ENCODE results near the gene CCDC185.

Gene CCDC185

GRCh38 chr1:223345720-223346119 is 47.5 kb upstream of the CCDC185 start:
- Histone ChIP-seq H3K4me2 (ENCODE audit: low read length) (no peak overlapping the region), H2AFZ (ENCODE audit: low read length) (no peak overlapping the region), H3K9me3 (ENCODE audit: low read length) (no peaks in the 10 kb centered on the region)

GRCh38 chr1:223346311-223346710 is 46.9 kb upstream of the CCDC185 start:
- no peaks in the 10 kb centered on the region for H3F3A ChIP-seq (ENCODE audit: insufficient read depth, low read length)
- H2AFZ ChIP-seq (ENCODE audit: low read length) = no peak overlapping the region
- no peaks in the 10 kb centered on the region for H3K9me2 ChIP-seq (ENCODE audit: low read depth, low read length)
- H3K27me3 ChIP-seq (ENCODE audit: insufficient read depth, low read length) = no peaks in the 10 kb centered on the region
- H3K4me3 ChIP-seq (ENCODE audit: low read depth, low read length, poor library complexity, severe bottlenecking) = no peak overlapping the region
- no peaks in the 10 kb centered on the region for H3K9me3 ChIP-seq (ENCODE audit: low read length)
- no peaks in the 10 kb centered on the region for H3K36me3 ChIP-seq (ENCODE audit: insufficient read depth, low read length)
- H4K20me1 ChIP-seq (ENCODE audit: insufficient read depth, low read length) = no peaks in the 10 kb centered on the region
- H3K27ac ChIP-seq (ENCODE audit: low read depth, low read length, poor library complexity, severe bottlenecking) = no peak overlapping the region
- no peak overlapping the region for H3K9ac ChIP-seq (ENCODE audit: low read length)
- H3K4me1 ChIP-seq (ENCODE audit: insufficient read depth, low read length, severe bottlenecking) = no peaks in the 10 kb centered on the region
- H3K79me2 ChIP-seq (ENCODE audit: insufficient read depth, low read length) = no peaks in the 10 kb centered on the region
- no peak overlapping the region for H3K4me2 ChIP-seq (ENCODE audit: low read length)
- no peak for TF ChIP-seq EZH2 (IDR thresholded peaks at IDR 0.05; ENCODE audit: borderline replicate concordance, low read length)
- no peak for TF ChIP-seq CTCF (IDR thresholded peaks at IDR 0.05; ENCODE audit: low read length)

More at GRCh38 chr1:223345720-223346119, 47.5 kb upstream of the CCDC185 start:
- Histone ChIP-seq H4K20me1 (ENCODE audit: insufficient read depth, low read length) (no peaks in the 10 kb centered on the region), H3K27me3 (ENCODE audit: insufficient read depth, low read length) (no peaks in the 10 kb centered on the region), H3K36me3 (ENCODE audit: insufficient read depth, low read length) (no peaks in the 10 kb centered on the region), H3K4me3 (ENCODE audit: low read depth, low read length, poor library complexity, severe bottlenecking) (no peak overlapping the region), H3F3A (ENCODE audit: insufficient read depth, low read length) (no peaks in the 10 kb centered on the region), H3K9ac (ENCODE audit: low read length) (no peak overlapping the region), H3K4me1 (ENCODE audit: insufficient read depth, low read length, severe bottlenecking) (no peaks in the 10 kb centered on the region), H3K9me2 (ENCODE audit: low read depth, low read length) (no peaks in the 10 kb centered on the region), H3K79me2 (ENCODE audit: insufficient read depth, low read length) (no peaks in the 10 kb centered on the region), H3K27ac (ENCODE audit: low read depth, low read length, poor library complexity, severe bottlenecking) (no peak overlapping the region)
- TF ChIP-seq CTCF (IDR thresholded peaks at IDR 0.05; ENCODE audit: low read length) = no peak
- no peak for TF ChIP-seq EZH2 (IDR thresholded peaks at IDR 0.05; ENCODE audit: borderline replicate concordance, low read length)

GRCh38 chr1:223347583-223347982 is 45.6 kb upstream of the CCDC185 start:
- Histone ChIP-seq H3K79me2 (ENCODE audit: insufficient read depth, low read length) (no peaks in the 10 kb centered on the region), H3K9ac (ENCODE audit: low read length) (no peak overlapping the region), H3K27ac (ENCODE audit: low read depth, low read length, poor library complexity, severe bottlenecking) (no peak overlapping the region), H3K36me3 (ENCODE audit: insufficient read depth, low read length) (no peaks in the 10 kb centered on the region), H3K9me2 (ENCODE audit: low read depth, low read length) (no peaks in the 10 kb centered on the region), H3K9me3 (ENCODE audit: low read length) (no peaks in the 10 kb centered on the region), H3K4me1 (ENCODE audit: insufficient read depth, low read length, severe bottlenecking) (no peaks in the 10 kb centered on the region), H4K20me1 (ENCODE audit: insufficient read depth, low read length) (no peaks in the 10 kb centered on the region), H3K4me3 (ENCODE audit: low read depth, low read length, poor library complexity, severe bottlenecking) (no peak overlapping the region), H3F3A (ENCODE audit: insufficient read depth, low read length) (no peaks in the 10 kb centered on the region), H3K4me2 (ENCODE audit: low read length) (no peak overlapping the region), H2AFZ (ENCODE audit: low read length) (no peak overlapping the region), H3K27me3 (ENCODE audit: insufficient read depth, low read length) (no peaks in the 10 kb centered on the region)
- TF ChIP-seq EZH2 (IDR thresholded peaks at IDR 0.05; ENCODE audit: borderline replicate concordance, low read length) (no peak), CTCF (IDR thresholded peaks at IDR 0.05; ENCODE audit: low read length) (no peak)

Measured in OCI-LY1 (cell line).